NCI-H128 (cell line): ENCODE results near the gene TAPT1.
"Not testable (repeated sequence)": the region's sequence is repeated elsewhere in the genome, so short reads cannot be mapped to it uniquely, and the experiment has no call there.

ENCODE experiments used
- DNase-seq: peaks from one replicate; lab custom pipeline; 2025; ENCODE audit not compliant: unreplicated experiment; lab: John Stamatoyannopoulos, UW

The TAPT1 gene

GRCh38 chr4:16213121-16213520 lies 13.2 kb downstream of the TAPT1 start:
- no peak for DNase-seq

GRCh38 chr4:16212138-16212782 lies 14.0 kb downstream of the TAPT1 start:
- DNase-seq = no peak

GRCh38 chr4:16207409-16207808 lies 18.9 kb downstream of the TAPT1 start:
- DNase-seq = no peak

- DNase-seq = no peak
These were observed 19.4 kb downstream of the TAPT1 start for GRCh38 chr4:16206848-16207247.

- no peak for DNase-seq
These were observed 20.0 kb downstream of the TAPT1 start for GRCh38 chr4:16206301-16206700.

GRCh38 chr4:16205298-16206164 lies 20.7 kb downstream of the TAPT1 start:
- no peak for DNase-seq

- no peak for DNase-seq
These were observed 21.8 kb downstream of the TAPT1 start for GRCh38 chr4:16204505-16204904.

- DNase-seq = no peak
These were observed 23.2 kb downstream of the TAPT1 start for GRCh38 chr4:16203083-16203482.

- DNase-seq = no peak
These were observed 23.7 kb downstream of the TAPT1 start for GRCh38 chr4:16202598-16202997.

- no peak for DNase-seq
These were observed 27.2 kb downstream of the TAPT1 start for GRCh38 chr4:16199093-16199492.

- no peak for DNase-seq
These were observed 28.2 kb downstream of the TAPT1 start for GRCh38 chr4:16197876-16198665.

- DNase-seq = no peak
These were observed 29.5 kb downstream of the TAPT1 start for GRCh38 chr4:16196482-16197393.

- DNase-seq = no peak
These were observed 31.1 kb downstream of the TAPT1 start for GRCh38 chr4:16195209-16195608.

GRCh38 chr4:16194798-16195197 lies 31.5 kb downstream of the TAPT1 start:
- not testable (repeated sequence) for DNase-seq

- no peak for DNase-seq
These were observed 32.1 kb downstream of the TAPT1 start for GRCh38 chr4:16194214-16194613.

GRCh38 chr4:16192631-16193518 lies 33.4 kb downstream of the TAPT1 start:
- no peak for DNase-seq

- no peak for DNase-seq
These were observed 34.2 kb downstream of the TAPT1 start for GRCh38 chr4:16192057-16192456.

GRCh38 chr4:16187455-16187854 lies 38.8 kb downstream of the TAPT1 start:
- no peak for DNase-seq

GRCh38 chr4:16186986-16187385 lies 39.3 kb downstream of the TAPT1 start:
- no peak for DNase-seq

- DNase-seq = no peak
These were observed 42.7 kb downstream of the TAPT1 start for GRCh38 chr4:16183604-16184003.
